Tibial artery (tissue), 4 donors: Measurements from ENCODE around the gene DUT.

Experiments
- DNase-seq, 2 donors: peaks; one replicate each; pipeline ENCODE4 v3.0.0-alpha.2; 2019
- H3K27ac ChIP-seq, 2 donors: fragments of 200-600 bp; sonication (generic) in 1 of 2; 1 replicate in 1 of 2; 2 replicates in 1 of 2; pipeline ENCODE4 v1.5.1; 2018 to 2019; ENCODE audit warnings: mild to moderate bottlenecking in 1 of 2
- H3K27me3 ChIP-seq, 2 donors: fragments of 200-600 bp; sonication (generic) in 1 of 2; one replicate each; pipeline versions ENCODE4 v1.5.1 to v1.6.0; 2016 to 2019
- H3K36me3 ChIP-seq, 3 donors: fragments of 200-600 bp; sonication (generic) in 2 of 3; one replicate each; pipeline ENCODE4 v1.5.1; 2016 to 2019; ENCODE audit warnings: mild to moderate bottlenecking in 2 of 3
- H3K4me1 ChIP-seq, 4 donors: fragments of 200-600 bp; sonication (generic) in 2 of 4; 1 replicate in 3 of 4; 2 replicates in 1 of 4; pipeline ENCODE4 v1.5.1; 2016 to 2019
- H3K4me3 ChIP-seq, 2 donors: fragments of 200-600 bp; sonication (generic) in 1 of 2; 1 replicate in 1 of 2; 2 replicates in 1 of 2; pipeline ENCODE4 v1.5.1; 2018 to 2019; ENCODE audit warnings: mild to moderate bottlenecking in 2 of 2
- H3K9me3 ChIP-seq, 3 donors: fragments of 200-600 bp; sonication (generic) in 1 of 3; one replicate each; pipeline ENCODE4 v1.5.1; 2016 to 2019
- intact Hi-C: fragments of 100-400 bp; cut with DNase I; formaldehyde crosslinking; loops from one replicate; pipeline ENCODE4 v1.15.0; 2023; ENCODE audit warnings: low total_unique reads
- TF ChIP-seq, protein P1 (sequence below), 2 experiments: fragments of 200-600 bp in 1 of 2; fragments of 450-650 bp in 1 of 2; IDR thresholded peaks; one replicate each; pipeline ENCODE4 v1.5.1; 2017 to 2019; ENCODE audit warnings: antibody characterized with exemption in 2 of 2, mild to moderate bottlenecking in 1 of 2, moderate library complexity in 1 of 2

The DUT gene

DNA sequence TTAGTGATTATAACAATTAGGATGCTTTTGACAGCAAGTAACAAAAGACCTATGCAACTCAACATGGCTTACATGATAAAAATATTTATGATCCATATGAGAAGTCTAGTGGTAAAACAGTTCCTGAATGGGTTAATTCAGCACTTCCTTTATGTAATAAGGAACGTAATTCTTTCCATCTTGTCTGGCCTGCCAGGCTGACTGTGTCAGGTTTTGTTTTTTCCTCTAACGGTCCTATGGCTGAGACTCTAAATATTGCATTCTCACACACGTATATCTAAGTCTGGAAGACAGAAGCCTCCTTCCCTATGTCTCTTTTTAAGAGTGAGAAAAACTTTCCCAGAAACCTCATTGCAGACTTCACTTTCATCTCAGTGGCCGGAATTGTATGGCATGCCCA lies 50.6 kb downstream of the DUT start:
- H3K36me3 ChIP-seq = no peaks in the 10 kb centered on the region
- peaks cover 0 to 12% (median 0%) of the 10 kb centered on the region in 4 donors for H3K4me1 ChIP-seq
- intact Hi-C loops = no loop called here
- no peaks in the 10 kb centered on the region for H3K27me3 ChIP-seq
- no peak overlapping the region for H3K4me3 ChIP-seq
- TF ChIP-seq, protein P1, sequence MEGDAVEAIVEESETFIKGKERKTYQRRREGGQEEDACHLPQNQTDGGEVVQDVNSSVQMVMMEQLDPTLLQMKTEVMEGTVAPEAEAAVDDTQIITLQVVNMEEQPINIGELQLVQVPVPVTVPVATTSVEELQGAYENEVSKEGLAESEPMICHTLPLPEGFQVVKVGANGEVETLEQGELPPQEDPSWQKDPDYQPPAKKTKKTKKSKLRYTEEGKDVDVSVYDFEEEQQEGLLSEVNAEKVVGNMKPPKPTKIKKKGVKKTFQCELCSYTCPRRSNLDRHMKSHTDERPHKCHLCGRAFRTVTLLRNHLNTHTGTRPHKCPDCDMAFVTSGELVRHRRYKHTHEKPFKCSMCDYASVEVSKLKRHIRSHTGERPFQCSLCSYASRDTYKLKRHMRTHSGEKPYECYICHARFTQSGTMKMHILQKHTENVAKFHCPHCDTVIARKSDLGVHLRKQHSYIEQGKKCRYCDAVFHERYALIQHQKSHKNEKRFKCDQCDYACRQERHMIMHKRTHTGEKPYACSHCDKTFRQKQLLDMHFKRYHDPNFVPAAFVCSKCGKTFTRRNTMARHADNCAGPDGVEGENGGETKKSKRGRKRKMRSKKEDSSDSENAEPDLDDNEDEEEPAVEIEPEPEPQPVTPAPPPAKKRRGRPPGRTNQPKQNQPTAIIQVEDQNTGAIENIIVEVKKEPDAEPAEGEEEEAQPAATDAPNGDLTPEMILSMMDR (IDR thresholded peaks at IDR 0.05) = no peak
- H3K27ac ChIP-seq = no peak overlapping the region
- no peak for DNase-seq
- H3K9me3 ChIP-seq = no peaks in the 10 kb centered on the region

DNA sequence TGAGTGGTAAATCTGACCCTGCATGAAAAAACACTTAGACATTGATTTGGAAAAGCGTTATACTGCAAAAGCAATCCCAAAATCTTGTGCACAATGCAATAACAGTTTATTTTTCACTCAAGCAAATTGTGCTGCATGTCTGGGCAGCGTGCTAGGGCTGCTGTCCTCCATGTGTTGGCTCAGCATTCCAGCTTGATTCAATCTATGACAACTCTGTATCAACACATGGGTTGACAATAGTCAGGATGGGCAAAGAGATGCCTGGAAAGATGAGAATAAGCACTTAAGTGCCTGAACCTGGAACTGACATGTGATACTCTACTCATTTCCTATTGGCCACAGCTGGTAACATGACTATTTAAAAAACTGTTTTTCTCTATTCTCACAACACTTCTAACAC lies 51.8 kb downstream of the DUT start:
- intact Hi-C loops = no loop called here
- no peak overlapping the region for H3K27ac ChIP-seq
- peaks cover 0 to 16% (median 2%) of the 10 kb centered on the region in 4 donors for H3K4me1 ChIP-seq
- no peak overlapping the region for H3K4me3 ChIP-seq
- H3K36me3 ChIP-seq = no peaks in the 10 kb centered on the region
- no peaks in the 10 kb centered on the region for H3K27me3 ChIP-seq
- H3K9me3 ChIP-seq = no peaks in the 10 kb centered on the region
- DNase-seq = no peak
- TF ChIP-seq, protein P1 (IDR thresholded peaks at IDR 0.05) = no peak

DNA sequence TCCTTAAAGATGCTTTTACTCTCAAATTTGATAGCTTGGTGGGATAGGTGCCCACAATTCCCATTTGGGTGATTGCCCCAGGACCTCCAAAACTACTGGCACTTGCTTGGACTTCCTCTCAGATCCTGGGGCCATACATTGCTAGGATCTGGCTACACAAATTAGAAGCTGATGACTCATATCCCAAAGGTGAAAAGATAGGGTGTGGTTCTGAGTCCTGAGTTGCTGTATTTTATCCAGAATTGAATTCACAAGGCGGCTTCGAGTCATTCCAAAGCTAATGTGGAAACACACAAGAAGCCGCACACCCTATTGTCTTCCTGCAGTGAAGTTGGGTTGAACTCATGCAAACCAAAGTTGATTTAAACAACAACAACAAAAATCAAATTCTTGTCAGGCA lies 53.4 kb downstream of the DUT start:
- intact Hi-C loops = no loop called here
- Histone ChIP-seq H3K4me3 (no peak overlapping the region), H3K27ac (no peak overlapping the region), H3K9me3 (no peaks in the 10 kb centered on the region), H3K27me3 (no peaks in the 10 kb centered on the region), H3K4me1 (peaks cover 0 to 32% (median 14%) of the 10 kb centered on the region in 4 donors), H3K36me3 (no peaks in the 10 kb centered on the region)
- DNase-seq = no peak
- TF ChIP-seq, protein P1 (IDR thresholded peaks at IDR 0.05) = no peak

DNA sequence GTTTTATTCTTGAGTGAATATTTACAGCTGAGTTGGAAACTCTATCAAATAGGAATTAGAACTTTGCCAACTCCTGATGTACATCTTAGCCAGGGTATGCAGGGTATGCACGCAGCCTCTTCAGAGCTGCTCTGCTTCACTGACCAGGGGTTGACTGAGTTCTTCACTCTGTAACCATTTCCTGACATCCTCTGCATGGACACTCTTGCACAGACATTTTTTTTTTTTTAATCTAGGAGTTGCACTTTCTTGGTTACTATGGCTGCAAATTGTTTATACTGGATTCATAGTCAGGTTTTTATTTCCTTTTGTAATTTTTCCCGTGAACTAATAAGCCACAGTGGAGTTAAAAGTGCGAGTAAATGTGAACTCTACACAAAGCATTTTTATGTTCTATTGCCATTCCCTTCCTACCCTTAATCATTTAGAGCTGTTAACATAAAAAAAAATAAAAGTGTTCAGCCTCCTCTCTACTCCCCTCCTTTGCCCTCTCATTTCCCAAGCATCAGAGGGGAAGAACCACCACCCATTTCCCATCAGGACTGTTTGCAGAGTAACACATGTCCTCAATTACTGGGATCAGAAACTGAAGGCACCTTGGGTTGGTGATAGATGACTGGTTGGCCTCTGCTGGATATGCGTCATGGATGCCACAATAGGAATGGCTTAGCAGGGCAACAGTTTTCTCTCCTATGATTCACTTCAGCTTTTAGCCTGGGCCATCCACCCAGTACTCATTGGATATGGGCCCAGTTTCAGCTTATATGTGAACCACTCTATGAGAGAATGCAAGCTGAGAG lies 54.0 kb downstream of the DUT start:
- Histone ChIP-seq H3K27ac (peak overlapping the region in 1 of 2 donors; percentile 6), H3K4me1 (peaks cover 0 to 38% (median 17%) of the 10 kb centered on the region in 4 donors), H3K36me3 (no peaks in the 10 kb centered on the region), H3K27me3 (no peaks in the 10 kb centered on the region), H3K9me3 (no peaks in the 10 kb centered on the region), H3K4me3 (no peak overlapping the region)
- TF ChIP-seq, protein P1 (IDR thresholded peaks at IDR 0.05) = no peak
- intact Hi-C loops = no loop called here
- DNase-seq = no peak

DNA sequence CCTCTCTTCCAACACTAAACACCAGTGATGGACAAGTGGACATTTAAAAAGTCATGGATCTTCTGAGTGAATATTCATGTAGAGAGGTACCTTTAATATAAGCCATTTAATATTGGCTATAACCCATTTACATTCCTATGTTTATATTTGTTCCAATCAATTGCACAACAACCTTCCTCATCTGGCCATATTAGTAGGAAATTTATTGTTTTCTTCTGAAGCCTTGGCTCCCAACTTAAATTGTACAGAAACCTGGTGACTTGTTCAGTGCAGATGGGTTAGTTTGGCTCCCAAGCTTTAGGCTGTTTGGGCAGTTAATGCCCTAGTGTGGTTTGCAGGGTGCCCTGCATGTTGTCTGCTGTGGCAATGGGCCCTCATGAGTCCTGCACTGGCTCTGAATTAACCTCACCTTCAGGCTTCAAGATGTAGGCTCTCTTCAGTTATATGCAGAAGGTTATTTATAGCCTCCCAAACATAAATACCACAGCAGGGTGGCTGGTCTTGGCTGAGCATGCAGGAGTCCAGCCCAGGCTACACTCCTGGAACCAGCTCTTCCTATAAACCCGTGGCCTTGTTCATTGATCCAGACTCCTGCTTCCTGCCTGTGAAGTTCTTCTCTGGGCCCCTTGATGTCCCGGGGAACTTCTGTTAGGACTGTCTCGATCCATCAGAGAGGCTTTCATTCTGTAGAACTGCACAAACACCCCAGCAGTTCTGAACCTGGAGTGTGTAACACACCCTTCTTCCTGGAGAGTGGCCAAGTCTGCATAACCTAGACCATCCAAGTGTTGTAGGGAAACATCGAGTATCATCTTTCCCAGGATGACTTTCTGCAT lies 57.0 kb downstream of the DUT start:
- H3K27me3 ChIP-seq = no peaks in the 10 kb centered on the region
- intact Hi-C loops = no loop called here
- peaks cover 0 to 66% (median 31%) of the 10 kb centered on the region in 4 donors for H3K4me1 ChIP-seq
- no peaks in the 10 kb centered on the region for H3K9me3 ChIP-seq
- no peak overlapping the region for H3K4me3 ChIP-seq
- TF ChIP-seq, protein P1 (IDR thresholded peaks at IDR 0.05) = no peak
- peak overlapping the region; percentile 39 to 54 for H3K27ac ChIP-seq
- no peak for DNase-seq
- H3K36me3 ChIP-seq = no peaks in the 10 kb centered on the region
